Measurements from ENCODE around the gene SDCCAG8. TPM values are rescaled to one million over a fixed set of nuclear protein-coding genes. Genes with fewer than 3 reads are reported as not detected.

Gene SDCCAG8
- total RNA-seq, 2 donors from 2014 or later, result 41.7 to 55.6 TPM

DNA sequence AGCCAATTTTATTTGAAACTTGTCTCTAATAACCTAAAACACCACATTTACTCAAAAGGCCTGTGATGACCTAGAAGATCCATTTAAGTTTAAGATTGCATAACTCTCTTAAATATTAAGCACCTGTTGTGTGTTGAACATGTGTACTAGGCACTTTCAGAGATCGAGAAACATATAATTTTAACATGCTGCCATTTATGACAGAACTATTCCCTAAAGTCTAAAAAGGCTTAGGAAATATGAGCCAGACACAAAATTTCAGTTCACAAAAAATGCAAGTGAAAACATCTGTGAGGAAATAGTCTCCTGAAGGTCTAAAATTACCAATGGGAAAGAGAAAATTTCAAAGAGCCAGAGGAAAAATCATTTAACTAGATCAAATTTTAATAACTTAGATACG is 38.5 kb upstream of the SDCCAG8 start:
- WGBS, result 77% methylated on average over 2 of the region's 2 CpGs
- H3K36me3 ChIP-seq, result no peaks in the 10 kb centered on the region
- no peak for DNase-seq (ENCODE audit: low spot score)
- H3K4me1 ChIP-seq (replicated peaks), result no peaks in the 10 kb centered on the region
- H3K9me3 ChIP-seq, result no peaks in the 10 kb centered on the region
- intact Hi-C loops (cut with DNase I), result no loop called here
- H3K4me3 ChIP-seq, result no peak overlapping the region
- H3K27ac ChIP-seq, result no peak overlapping the region
- TF ChIP-seq POLR2A (IDR thresholded peaks at IDR 0.05), result no peak
- no peak for TF ChIP-seq POLR2AphosphoS5 (IDR thresholded peaks at IDR 0.05)
- TF ChIP-seq, protein P1, sequence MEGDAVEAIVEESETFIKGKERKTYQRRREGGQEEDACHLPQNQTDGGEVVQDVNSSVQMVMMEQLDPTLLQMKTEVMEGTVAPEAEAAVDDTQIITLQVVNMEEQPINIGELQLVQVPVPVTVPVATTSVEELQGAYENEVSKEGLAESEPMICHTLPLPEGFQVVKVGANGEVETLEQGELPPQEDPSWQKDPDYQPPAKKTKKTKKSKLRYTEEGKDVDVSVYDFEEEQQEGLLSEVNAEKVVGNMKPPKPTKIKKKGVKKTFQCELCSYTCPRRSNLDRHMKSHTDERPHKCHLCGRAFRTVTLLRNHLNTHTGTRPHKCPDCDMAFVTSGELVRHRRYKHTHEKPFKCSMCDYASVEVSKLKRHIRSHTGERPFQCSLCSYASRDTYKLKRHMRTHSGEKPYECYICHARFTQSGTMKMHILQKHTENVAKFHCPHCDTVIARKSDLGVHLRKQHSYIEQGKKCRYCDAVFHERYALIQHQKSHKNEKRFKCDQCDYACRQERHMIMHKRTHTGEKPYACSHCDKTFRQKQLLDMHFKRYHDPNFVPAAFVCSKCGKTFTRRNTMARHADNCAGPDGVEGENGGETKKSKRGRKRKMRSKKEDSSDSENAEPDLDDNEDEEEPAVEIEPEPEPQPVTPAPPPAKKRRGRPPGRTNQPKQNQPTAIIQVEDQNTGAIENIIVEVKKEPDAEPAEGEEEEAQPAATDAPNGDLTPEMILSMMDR (IDR thresholded peaks at IDR 0.05), result no peak
- no peaks in the 10 kb centered on the region for H3K27me3 ChIP-seq (replicated peaks; ENCODE audit: insufficient read depth)

DNA sequence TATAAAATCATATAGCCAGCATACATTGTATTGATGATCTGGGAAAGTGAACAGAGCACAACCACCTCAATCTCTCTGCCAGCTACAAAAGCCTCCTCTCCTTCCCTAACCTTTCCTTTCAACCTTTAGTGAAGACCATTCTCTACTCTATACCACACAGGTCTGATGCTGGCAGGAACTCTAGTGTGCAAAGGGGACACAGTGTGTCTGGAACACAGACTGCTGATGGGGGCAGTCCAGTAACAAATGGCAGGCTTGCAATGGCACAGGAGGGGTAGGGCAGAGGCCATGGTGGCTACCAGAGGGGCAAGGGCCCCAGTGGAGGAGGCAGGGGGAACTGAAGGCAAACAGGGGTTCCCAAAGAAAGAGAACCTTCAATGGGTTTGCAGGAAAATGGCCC is 37.8 kb upstream of the SDCCAG8 start:
- no peak overlapping the region for H3K4me3 ChIP-seq
- intact Hi-C loops (cut with DNase I), result no loop called here
- no peaks in the 10 kb centered on the region for H3K27me3 ChIP-seq (replicated peaks; ENCODE audit: insufficient read depth)
- H3K36me3 ChIP-seq, result no peaks in the 10 kb centered on the region
- H3K9me3 ChIP-seq, result no peaks in the 10 kb centered on the region
- no peak for DNase-seq (ENCODE audit: low spot score)
- no peak overlapping the region for H3K27ac ChIP-seq
- no peak for TF ChIP-seq POLR2AphosphoS5 (IDR thresholded peaks at IDR 0.05)
- no peak for TF ChIP-seq POLR2A (IDR thresholded peaks at IDR 0.05)
- TF ChIP-seq, protein P1 (IDR thresholded peaks at IDR 0.05), result no peak
- no peaks in the 10 kb centered on the region for H3K4me1 ChIP-seq (replicated peaks)

DNA sequence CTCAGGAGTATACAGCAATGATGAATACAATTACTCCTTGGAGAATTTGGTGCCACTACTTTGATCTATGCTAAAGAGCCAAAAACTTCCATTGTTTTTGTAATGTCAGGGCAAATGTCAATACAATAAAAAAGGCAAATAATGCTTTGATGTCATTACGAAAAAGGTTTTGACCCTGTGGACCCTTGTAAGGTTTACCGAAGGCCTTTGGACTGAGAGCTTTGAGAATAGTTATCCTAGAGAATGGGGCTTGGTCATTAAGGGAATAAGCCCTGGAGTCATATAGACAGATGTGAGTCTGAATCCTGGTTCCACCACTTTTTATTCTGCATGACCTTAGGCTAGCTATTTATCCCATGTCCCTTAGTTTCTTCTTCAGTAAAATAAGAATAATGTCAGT is 28.2 kb upstream of the SDCCAG8 start:
- Histone ChIP-seq H3K36me3 (no peaks in the 10 kb centered on the region), H3K4me1 (replicated peaks) (no peaks in the 10 kb centered on the region), H3K4me3 (no peak overlapping the region), H3K27ac (no peak overlapping the region), H3K27me3 (replicated peaks; ENCODE audit: insufficient read depth) (no peaks in the 10 kb centered on the region), H3K9me3 (no peaks in the 10 kb centered on the region)
- WGBS, result 72% methylated on average over 2 of the region's 2 CpGs
- intact Hi-C loops (cut with DNase I), result no loop called here
- DNase-seq (ENCODE audit: low spot score), result no peak
- TF ChIP-seq POLR2A (IDR thresholded peaks at IDR 0.05) (no peak), POLR2AphosphoS5 (IDR thresholded peaks at IDR 0.05) (no peak)
- TF ChIP-seq, protein P1 (IDR thresholded peaks at IDR 0.05), result no peak

DNA sequence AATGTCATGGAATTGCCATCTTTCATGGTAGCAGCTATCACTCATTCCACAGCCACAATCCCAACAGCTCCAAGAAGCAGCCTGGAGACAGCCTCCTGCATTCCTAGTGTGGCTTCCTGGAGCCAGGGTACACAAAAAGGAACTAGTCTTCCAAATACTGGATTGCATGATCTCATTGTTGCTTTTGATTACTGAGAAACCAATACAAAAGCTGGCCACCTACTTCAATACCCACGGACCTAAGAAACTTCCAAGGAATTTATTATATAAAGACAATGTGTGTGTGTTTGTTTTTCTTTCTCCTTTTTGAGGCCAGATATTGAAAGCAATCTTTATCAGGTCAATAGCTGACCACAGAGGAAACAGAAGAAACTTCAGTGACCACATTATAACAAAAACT is 26.3 kb upstream of the SDCCAG8 start:
- Histone ChIP-seq H3K4me3 (no peak overlapping the region), H3K4me1 (replicated peaks) (no peaks in the 10 kb centered on the region), H3K27ac (no peak overlapping the region), H3K9me3 (no peaks in the 10 kb centered on the region), H3K36me3 (no peaks in the 10 kb centered on the region), H3K27me3 (replicated peaks; ENCODE audit: insufficient read depth) (no peaks in the 10 kb centered on the region)
- WGBS, result 86% methylated on average over 1 of the region's 1 CpG
- intact Hi-C loops (cut with DNase I), result no loop called here
- DNase-seq (ENCODE audit: low spot score), result no peak
- TF ChIP-seq POLR2AphosphoS5 (IDR thresholded peaks at IDR 0.05) (no peak), POLR2A (IDR thresholded peaks at IDR 0.05) (no peak)
- TF ChIP-seq, protein P1 (IDR thresholded peaks at IDR 0.05), result no peak

DNA sequence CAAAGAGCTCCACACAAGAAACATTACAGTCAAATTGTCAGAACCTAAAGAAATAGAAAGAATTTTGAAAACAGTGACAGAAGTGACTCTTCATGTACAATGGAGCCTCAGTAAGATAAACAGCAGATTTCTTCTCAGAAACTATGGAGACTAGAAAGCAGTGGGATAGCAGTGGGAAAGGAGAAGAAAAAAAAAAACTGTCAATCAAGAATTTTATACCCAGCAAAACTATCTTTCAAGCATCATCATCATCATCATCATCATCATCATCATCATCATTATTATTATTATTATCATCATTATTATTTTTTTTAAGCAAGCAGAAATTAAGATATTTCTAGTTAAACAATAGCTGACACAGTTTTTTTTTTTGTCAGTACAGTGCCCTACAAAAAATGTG is 24.9 kb upstream of the SDCCAG8 start:
- Histone ChIP-seq H3K4me3 (no peak overlapping the region), H3K9me3 (no peaks in the 10 kb centered on the region), H3K27me3 (replicated peaks; ENCODE audit: insufficient read depth) (no peaks in the 10 kb centered on the region), H3K27ac (no peak overlapping the region), H3K4me1 (replicated peaks) (no peaks in the 10 kb centered on the region), H3K36me3 (no peaks in the 10 kb centered on the region)
- TF ChIP-seq POLR2A (IDR thresholded peaks at IDR 0.05) (no peak), POLR2AphosphoS5 (IDR thresholded peaks at IDR 0.05) (no peak)
- TF ChIP-seq, protein P1 (IDR thresholded peaks at IDR 0.05), result no peak
- DNase-seq (ENCODE audit: low spot score), result no peak
- intact Hi-C loops (cut with DNase I), result no loop called here
